HG02885 (cell line): Measurements from ENCODE around the gene ZNF83.
A peak's percentile ranks its signal among the peaks of the same experiment; 100 is the strongest.
"Not testable (repeated sequence)": the region's sequence is repeated elsewhere in the genome, so short reads cannot be mapped to it uniquely, and the experiment has no call there.

Source experiments
- ATAC-seq: cut with Tn5 transposase; IDR thresholded peaks from one replicate; pipeline ENCODE4 v1.9.1; 2021; ENCODE audit warnings: mild to moderate bottlenecking; ENCODE audit not compliant: unreplicated experiment, poor library complexity

ZNF83 gene

GRCh38 chr19:52584736-52585440 lies 53.3 kb downstream of the ZNF83 start:
- no peak for ATAC-seq

- ATAC-seq: peak; percentile 80
These were observed 67.9 kb downstream of the ZNF83 start, which contains the start of gene ZNF701 for GRCh38 chr19:52570000-52570861. ZNF701 (plus strand) TSS chr19:52570287; CDS start chr19:52574148, 3,861 bp downstream.

GRCh38 chr19:52569638-52569999 lies 68.5 kb downstream of the ZNF83 start:
- ATAC-seq: not testable (repeated sequence)

GRCh38 chr19:52567921-52568320 lies 70.2 kb downstream of the ZNF83 start:
- ATAC-seq: no peak

- ATAC-seq: no peak
These were observed 71.6 kb downstream of the ZNF83 start for GRCh38 chr19:52566588-52566987.

GRCh38 chr19:52566121-52566520 lies 72.0 kb downstream of the ZNF83 start:
- no peak for ATAC-seq
